CD4-positive, alpha-beta T cell treated with Interleukin-17A for 4 hours (primary cell): ENCODE results near the gene TESMIN.

Experiments
- DNase-seq: peaks from one replicate; pipeline ENCODE4 v3.0.0-alpha.2; 2020; ENCODE audit warnings: mixed read lengths

TESMIN gene, protein sequence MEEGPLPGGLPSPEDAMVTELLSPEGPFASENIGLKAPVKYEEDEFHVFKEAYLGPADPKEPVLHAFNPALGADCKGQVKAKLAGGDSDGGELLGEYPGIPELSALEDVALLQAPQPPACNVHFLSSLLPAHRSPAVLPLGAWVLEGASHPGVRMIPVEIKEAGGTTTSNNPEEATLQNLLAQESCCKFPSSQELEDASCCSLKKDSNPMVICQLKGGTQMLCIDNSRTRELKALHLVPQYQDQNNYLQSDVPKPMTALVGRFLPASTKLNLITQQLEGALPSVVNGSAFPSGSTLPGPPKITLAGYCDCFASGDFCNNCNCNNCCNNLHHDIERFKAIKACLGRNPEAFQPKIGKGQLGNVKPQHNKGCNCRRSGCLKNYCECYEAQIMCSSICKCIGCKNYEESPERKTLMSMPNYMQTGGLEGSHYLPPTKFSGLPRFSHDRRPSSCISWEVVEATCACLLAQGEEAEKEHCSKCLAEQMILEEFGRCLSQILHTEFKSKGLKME

DNA sequence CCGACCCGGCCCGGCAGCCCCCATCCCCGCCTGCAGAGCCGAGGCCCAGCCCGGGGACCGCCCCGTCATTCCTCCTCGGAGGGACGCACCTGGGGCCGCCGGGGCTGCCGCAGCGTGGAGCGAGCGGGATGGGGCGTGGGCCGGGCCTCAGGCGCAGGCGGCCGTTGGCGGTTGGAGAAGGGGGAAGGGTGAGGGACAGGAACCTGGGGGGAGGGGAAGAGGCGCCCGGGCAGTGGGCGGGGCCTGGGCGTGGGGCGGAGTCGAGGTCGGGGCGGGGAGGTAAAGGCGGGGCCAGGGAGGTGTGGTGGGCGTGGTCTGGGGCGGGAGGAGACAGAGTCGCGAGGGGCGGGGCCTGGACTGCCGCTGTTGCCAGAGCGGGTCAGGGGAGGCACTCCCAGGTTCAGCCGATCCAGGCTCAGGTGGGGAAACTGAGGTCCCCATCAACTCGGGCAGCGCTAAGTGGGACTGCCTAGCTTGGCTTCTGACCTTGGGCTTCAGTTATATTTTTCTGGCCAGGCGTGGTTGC, at the start of gene TESMIN:
Gene TESMIN (minus strand): TSS at position 190 of the 526 bp plus-strand sequence. CDS start 860 bp downstream, outside the sequence.
- DNase-seq, result peak; percentile 96

DNA sequence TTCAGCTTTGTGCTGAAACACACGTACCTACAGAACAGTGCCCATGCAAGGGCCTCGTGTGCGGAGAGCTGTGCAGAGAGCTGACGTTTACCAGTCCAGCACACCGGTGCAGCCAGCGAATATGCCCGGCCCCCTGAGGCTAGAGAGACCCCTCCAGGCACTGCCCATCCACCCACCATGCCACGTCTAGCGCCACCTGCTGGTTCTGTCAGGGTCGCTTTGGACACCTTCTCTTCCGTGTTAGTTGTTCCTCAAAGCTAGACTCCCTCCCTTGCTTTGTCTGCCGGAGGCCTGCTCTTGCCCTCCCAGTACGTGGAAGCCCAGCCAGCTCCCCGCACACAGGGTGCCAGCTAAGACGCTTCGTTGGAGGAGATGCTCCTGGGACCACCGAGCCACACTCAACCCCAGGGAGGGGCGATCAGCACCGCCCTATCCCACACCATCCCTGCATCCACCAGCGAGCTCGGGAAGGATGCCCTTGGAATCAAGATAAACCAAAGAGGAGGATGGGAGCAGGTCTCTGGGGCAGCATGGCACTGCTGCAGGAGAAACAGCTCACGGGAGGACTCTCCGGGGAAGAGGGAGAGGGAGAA, 47.0 kb upstream of the TESMIN start:
- peak; percentile 68 for DNase-seq

DNA sequence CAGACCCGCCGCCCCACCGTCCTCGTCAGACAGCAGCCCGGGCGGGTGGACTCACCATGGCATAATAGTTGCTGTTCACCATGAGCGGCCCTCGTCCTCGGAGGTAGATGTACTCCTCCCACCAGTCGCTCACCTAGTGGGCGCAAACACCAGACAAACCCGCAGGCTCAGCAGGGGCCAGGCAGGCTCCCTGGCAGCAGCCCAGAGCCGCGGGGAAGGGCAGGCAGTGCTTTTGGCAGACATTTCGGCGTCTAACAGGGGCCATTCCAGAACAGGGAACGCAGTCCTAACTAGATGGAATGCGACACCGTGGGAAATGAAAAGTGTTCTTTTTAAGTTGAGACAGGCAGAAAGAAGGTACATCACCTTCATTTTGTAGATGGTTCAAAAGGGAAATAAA, 45.5 kb upstream of the TESMIN start:
- no peak for DNase-seq

DNA sequence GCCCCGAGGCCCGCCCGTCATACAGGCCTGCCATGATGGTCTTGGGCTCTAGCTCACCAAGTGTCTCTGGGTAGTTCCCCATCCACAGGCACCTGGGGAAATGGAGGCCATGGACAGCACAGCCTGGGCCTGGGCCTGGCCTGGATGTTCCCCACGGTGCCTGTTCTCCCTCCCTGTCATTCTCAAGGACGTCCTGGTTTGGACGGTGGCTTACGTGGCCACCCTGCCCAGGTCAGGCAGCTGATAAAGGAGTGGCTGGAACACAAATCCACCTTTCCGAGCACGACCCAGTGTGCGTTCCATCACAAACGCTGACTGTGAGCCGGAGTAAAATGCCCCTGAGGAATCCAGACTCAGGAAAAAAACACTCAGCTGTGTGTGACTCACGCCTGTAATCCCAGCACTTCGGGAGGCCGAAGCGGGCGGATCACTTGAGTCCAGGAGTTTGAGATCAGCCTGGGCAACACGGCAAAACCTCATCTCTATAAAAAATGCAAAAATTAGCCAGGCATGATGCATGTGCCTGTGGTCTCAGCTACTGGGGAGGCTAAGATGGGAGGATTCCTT, 41.2 kb upstream of the TESMIN start:
- no peak for DNase-seq

DNA sequence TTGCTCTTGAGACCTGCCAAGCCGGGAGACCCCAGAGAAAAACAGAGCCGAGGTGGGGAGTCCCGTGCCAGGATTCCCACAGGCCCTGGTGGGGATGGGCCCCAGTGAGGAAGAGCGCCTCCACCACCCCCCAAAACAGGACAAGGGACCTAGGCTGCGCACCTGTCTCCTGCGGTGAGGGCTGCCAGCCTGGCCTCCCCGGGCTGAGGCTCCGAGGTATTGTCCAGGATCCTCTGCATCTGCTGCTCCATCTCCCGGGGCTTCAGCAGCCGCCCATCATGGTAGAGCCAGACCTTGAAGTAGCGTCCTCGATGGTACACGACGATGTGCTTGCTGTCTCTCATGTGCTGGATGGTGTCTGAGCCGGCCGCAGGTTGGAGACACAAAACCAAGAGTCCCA, 33.3 kb upstream of the TESMIN start:
- no peak for DNase-seq

DNA sequence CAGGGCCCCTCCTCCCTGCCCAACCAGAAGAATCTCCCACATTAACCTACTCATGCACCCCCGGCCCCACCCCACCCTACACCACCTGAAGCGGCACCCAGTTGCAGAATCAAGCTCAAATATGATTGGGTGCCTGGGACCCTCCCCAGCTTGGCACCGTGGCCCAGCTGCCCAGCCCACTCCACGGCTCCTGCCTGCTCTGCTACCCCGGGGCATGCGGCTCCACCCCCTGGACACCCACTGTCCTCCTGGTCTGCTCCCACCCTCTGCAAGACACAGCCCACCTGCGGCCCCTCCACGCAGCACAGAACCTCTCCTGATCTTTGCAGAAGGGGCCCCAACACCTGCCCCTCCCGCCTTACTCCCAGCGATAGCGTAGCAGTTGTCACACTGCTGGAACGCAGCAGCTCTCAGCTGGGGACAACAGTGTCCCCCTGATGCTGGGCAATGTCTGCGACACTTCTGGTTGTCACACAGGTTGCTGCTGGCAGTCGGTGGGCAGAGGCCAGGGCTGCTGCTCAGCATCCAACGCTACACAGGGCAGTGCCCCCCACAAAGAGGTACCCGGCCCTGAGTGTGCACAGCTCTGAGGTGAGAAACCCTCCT, 32.0 kb upstream of the TESMIN start:
- no peak for DNase-seq

DNA sequence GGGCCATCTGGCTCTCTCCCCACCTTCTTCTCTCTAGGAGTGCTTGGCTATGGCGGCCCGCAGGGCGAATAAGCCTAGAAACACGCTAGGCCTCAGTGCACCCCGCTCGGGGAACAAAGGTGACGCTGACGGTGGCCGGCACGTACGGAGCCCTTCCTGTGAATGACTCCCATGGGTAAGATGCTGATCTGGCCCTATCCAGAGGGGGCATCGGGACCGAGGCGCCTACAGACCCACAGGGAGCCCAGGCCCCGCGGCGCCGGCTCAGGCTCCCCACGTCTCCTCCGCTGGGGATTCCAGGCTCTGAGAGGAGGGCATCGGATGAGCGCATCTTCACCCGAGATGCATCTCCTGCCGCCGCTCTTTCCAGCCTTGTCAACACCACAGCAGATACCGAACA, 31.4 kb upstream of the TESMIN start:
- no peak for DNase-seq

DNA sequence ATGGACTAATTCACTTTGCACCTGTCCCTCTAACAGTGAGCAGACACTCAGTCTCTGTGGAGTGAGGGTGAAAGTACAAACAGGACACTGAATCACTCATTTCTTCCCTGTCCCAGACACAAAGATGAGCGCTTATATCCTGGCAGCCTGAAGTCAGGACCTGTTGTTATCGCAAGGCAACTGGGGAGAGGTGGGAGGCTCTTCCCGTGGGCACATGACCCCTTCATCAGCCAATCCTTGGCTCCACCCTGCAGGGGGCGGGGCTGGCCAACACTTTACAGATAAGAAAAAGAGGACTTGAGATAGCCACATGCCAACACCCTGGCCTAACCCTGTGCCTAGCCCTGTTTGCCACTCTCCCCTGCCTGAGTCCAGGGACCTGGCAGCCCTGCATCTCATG, 29.5 kb upstream of the TESMIN start:
- DNase-seq, result peak; percentile 14

DNA sequence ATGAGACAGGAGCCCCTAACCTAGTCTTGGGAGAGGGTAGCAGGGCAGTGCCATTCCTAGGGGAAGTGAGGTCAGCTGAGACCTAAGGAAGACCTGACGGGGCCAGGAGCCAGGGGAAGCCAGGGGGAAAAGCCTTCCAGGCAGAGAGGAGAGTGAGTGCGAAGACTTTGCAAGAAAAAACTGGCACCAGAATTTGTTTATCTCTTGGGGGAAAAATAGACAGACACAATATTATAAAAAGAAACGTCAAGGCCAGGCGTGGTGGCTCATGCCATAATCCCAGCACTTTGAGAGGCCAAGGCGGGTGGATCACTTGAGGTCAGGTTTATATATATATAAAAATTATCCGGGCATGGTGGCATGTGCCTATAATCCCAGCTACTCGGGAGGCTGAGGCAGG, 26.9 kb upstream of the TESMIN start:
- no peak for DNase-seq

DNA sequence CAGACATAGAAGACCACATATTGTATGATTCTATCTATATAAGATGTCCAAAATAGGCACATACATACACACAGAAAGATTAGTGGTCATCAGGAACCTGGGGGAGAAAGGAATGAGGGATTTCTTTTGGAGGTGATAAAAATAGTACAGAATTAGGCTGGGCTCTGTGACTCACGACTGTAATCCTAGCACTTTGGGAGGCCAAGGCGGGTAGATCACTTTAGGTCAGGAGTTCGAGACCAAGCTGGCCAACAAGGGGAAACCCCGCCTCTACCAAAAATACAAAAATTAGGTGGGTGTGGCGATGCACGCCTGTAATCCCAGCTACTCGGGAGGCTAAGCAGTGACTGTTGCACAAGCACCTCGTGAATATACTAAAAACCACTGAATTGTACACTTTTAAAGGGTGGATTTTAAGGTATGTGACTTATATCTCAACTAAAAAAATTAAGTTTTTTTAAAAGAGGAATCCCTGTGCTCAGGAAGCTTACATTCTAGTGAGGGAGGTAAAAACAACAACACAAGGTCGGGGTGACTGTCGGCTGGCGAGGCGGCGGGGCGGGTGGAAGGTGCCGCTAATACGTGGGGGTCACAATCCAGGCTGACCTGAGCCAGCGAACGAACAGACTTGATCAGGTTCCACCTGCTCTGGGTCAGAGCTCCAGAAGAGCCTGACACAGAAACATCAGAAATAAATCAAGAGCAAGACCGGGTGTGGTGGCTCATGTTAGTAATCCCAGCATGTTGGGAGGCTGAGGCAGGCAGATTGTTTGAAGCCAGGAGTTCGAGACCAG, 25.3 kb upstream of the TESMIN start:
- no peak for DNase-seq

DNA sequence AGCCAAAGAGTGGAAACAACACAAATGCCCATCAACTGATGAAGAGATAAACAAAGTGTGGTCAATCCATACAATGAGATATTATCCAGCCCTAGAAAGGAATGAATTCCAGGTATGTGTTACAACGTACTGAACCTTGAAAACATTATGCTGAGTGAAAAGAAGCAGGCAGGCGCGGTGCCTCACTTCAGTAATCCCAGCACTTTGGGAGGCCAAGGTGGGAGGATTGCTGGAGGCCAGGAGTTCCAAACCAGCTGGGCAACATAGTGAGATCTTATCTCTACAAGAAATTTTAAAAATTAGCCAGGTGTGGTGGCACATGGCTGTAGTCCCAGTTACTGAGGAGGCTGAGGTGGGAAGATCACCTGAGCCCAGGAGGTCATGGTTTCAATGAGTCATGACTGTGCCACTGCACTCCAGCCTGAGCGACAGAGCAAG, 24.6 kb upstream of the TESMIN start:
- DNase-seq, result no peak

DNA sequence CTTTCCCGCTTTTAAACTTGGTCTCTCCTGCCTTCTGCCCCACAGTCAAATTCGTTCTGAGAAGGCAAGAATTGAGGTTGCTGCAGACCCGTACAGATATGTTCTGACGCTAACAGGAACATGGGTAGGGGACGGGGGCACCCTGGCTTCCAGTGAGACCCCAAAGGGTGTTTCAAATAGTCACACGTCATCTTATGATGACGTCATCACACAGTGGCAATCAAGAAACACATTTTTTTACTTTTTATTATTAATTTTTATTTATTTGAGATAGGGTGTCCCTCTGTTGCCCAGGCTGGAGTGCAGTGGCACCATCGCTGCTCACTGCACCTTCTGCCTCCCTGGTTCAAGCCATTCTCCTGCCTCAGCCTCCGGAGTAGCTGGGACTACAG, 22.9 kb upstream of the TESMIN start:
- no peak for DNase-seq

DNA sequence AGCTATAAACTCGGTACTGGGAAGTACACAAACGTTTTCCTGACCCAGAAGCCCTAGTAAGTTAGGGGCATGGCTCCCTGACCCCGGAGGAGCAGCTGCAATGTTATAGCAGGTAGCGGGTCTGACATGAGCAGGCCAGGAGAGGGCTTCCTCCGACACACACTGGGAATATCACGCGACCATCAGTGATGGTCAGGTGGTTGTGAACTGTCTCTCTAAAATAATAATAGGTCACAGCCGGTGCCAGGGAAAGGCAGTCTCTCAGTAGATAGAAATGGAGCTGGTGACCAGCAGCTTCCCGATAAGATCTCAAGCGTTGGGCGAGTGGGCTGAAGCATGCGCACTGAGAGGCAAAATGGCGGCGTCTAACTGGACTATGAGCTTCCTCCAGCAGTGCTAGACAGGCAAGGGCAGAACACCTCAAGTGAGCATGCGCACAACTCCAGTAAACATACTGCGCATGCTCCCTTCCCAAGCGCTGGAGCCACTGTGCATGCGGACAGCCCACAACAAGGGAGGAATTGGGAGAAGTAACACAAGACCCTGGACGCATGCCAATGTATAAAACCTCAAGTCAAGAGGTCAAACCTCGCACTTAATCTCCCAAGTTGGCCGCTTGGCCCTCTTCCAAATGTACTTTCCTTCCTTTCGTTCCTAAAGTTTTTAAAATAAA, 22.3 kb upstream of the TESMIN start:
- DNase-seq, result no peak

DNA sequence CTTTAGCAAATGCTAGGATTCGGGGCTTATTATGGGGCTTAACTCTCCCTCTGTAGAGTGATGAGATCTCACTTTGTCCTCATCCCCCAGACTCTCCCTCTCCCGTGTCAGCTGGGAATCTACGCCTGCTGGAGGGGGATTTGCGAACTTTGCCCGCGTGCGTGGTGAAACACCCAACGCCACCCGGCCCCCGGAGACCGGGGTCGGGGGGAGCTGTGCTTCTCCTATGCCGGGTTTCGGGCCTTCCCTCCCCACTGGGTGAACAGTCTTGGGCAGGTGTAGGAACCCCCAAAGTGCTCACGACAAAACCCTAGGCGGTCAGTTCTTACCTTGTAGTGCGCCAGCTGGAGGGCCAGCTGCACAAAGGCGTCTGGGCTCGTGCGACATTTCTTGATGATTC, 21.6 kb upstream of the TESMIN start:
- DNase-seq, result no peak

DNA sequence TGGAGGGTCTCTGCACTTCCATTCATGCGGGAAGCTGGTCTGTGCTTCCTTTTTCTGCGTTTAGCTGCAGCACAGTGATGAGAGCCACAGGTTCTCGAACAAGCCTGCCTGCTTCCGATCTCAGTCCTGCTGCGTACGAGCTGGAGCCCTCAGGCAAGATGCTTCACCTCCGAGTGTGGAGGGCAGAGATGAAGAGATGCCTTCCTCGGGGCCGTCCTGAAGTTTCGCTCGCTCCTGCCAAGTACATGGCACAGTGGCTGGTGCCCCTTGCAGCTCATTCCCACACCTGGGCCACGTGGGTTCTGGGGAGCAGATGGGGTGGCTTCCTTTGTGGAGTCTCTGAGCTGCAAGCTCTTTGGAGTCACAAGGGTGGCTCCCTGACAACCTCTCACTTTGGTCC, 19.5 kb upstream of the TESMIN start:
- DNase-seq, result no peak

DNA sequence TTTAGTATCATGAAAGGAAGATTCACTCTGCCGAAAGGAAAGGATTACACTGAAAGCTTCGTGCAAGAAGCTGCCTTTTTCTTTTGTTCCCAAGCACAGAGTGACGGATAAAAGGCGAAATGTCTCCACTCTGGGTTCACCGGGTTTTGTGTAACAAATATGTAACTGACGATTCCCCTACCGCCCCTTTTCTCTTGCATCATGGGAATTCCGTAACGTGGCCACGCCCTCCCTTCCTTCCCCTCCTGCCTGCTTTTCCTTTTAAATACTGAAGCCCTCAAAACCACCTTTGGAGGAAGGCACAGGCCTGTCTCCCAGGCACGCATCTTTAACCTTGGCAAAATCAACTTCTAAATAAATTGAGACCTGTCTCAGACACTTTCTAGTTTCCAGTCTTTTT, 16.4 kb upstream of the TESMIN start:
- DNase-seq, result no peak

DNA sequence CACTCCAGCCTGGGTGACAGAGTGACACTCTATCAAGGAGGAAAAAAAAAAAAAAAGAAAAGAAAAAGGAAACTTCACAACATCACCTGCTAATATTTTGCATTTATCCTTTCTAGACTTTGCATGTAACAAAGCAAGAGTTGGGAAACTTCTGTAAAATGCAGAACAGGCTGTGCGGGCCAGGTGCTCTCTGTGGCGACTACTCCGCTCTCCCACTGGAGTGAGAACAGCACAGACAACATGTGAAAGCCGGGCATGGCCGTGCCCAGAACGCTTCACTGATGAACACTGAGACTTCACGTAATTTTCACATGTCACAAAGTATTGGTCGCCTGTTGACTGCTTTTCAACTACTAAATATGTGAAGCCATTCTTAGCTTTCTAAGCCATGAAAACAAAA, 15.5 kb upstream of the TESMIN start:
- DNase-seq, result no peak

DNA sequence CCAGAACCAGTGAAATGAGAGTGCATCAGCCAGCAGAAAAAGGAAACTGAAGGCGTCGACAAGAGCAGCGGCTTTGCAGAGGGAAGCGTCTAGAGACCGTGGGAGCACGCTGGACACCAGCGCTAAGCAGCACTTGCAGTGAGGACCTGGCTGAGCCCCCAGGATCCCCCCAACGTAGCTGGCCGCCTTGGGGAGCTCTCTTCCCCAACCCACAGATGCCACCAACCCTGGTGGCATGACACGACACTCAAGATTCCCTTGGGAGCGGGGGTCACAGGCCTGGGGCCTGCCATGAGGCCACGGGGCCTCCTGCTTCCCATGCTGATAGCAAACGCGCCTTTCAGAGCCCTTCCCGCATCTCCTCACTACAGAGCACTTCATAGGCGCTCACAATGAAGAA, 13.4 kb upstream of the TESMIN start:
- no peak for DNase-seq

DNA sequence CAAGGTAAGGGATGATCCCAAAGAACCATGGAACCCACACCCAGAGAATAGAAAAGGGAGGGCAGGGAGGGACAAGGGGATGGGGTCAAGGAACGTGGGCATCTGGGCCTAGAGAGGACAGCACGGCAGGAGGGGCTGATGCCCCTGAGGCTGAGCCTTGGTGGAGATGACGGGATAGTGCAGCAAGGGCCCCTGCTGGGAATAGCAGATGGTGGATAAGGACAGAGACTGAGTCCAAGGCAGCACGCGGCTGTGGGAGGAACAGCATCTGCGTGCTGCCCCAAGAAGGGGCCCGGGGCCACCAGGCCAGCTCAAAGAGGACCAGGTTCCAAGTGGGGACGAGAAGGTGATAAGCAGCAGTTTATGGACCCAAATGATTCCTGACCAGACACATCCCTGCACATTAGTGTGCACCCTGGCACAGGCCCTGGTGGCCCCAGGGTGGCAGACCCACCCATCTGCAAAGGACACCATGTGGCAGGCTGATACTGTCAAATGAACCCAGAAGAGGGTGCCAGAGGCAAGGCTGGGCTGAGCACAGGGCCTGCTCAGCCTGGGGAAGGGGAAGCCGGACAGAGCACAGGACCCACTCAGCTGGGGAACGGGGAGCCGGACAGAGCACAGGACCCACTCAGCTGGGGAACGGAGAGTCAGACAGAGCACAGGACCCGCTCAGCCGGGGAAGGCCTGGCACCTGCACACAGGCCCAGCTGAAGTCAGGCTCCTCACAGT, 12.8 kb upstream of the TESMIN start:
- no peak for DNase-seq

DNA sequence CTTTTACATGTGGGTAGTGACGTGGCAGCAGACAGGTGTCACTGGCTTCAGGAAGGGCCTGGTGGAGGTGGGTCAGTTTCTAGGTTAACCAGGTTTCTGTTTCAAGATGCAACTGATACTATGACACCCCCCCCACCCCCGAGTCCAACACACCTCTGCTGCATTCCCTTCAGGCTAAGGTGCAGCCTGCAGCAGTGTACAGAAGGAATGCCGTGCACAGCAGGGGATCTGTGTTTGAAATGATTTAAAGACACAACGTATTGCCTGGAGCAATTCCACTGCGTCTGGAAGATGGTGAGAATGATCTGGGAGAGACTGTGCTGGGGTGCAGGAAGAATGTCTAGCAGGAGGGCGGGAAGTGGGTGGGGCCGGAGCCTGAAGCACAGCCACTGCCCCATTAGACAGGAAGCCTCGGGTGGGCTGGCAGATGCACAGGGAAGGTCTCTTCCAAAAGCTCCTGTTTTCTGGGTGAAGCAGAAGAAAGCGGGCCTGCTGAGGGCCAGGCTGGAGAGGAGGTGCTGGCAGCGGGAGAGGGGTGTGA, 11.9 kb upstream of the TESMIN start:
- DNase-seq, result no peak

DNA sequence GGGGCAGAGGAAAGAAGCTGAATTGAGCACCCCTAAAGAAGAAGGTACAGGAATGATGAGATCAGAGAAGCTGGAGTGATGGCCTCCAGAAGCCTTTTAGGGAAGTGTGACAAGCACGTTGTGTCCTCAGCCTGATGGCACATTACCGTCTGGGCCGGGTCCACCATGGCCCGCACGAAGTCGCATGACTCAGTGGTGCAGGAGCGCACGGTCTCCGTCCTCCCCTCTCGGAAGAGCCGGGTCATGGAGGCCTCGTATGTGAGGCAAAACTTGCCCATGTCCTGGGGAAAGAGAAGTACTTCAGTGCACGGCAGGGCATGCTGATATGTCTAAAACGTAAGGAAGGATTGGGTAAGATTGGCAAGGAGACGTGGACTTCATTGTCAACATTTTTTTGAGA, 11.2 kb upstream of the TESMIN start:
- DNase-seq, result no peak
